PC-9 (cell line): ENCODE results near the gene C2CD2. TPM values are rescaled to one million over a fixed set of nuclear protein-coding genes. Genes with fewer than 3 reads are reported as not detected.

Experiments used
- BruUV-seq: library from RNA; stranded (reverse); fragments of 400-500 nt; replicated peaks from 2 replicates; lab custom pipeline; 2021; lab: Mats Ljungman, UMichigan
- CTCF ChIA-PET: fragments of 300-600 bp; sonication (Branson Sonifier 250); formaldehyde crosslinking; loops from one replicate; lab custom pipeline; 2022; ENCODE audit warnings: antibody characterized with exemption; lab: Charles Lee
- POLR2A ChIA-PET: fragments of 300-600 bp; sonication (Branson Sonifier 250); formaldehyde crosslinking; loops from one replicate; lab custom pipeline; 2022; ENCODE audit warnings: antibody characterized with exemption; ENCODE audit not compliant: unreplicated experiment; lab: Charles Lee
- DNase-seq, 2 experiments: peaks; one replicate each; pipeline versions ENCODE4 v3.0.0 to v3.0.0-alpha.2; 2015 to 2022; ENCODE audit warnings: mixed read lengths in 1 of 2
- H2AFZ ChIP-seq: fragments of 200-600 bp; sonication (generic); 2 replicates; pipeline ENCODE4 v1.8.1; 2017; ENCODE audit warnings: antibody characterized with exemption
- H3F3A ChIP-seq: fragments of 200-600 bp; sonication (generic); 2 replicates; pipeline ENCODE4 v1.8.1; 2017; ENCODE audit warnings: antibody characterized with exemption, mild to moderate bottlenecking, low read depth; ENCODE audit not compliant: insufficient read depth
- H3K27ac ChIP-seq: fragments of 200-600 bp; sonication (generic); 2 replicates; pipeline ENCODE4 v1.6.1; 2016; ENCODE audit warnings: mixed run types
- H3K27me3 ChIP-seq: fragments of 200-600 bp; sonication (generic); 2 replicates; pipeline ENCODE4 v1.6.1; 2016; ENCODE audit warnings: low read depth, mixed run types; ENCODE audit not compliant: insufficient read depth
- H3K36me3 ChIP-seq: fragments of 200-600 bp; sonication (generic); 2 replicates; pipeline ENCODE4 v1.6.1; 2016; ENCODE audit warnings: low read depth, mixed run types
- H3K4me1 ChIP-seq: fragments of 200-600 bp; sonication (generic); replicated peaks from 2 replicates; pipeline ENCODE4 v1.6.1; 2016; ENCODE audit warnings: mixed run types; ENCODE audit not compliant: insufficient read depth
- H3K4me2 ChIP-seq: fragments of 200-600 bp; sonication (generic); 2 replicates; pipeline ENCODE4 v1.6.1; 2017; ENCODE audit warnings: mixed run types
- H3K4me3 ChIP-seq: fragments of 200-600 bp; sonication (generic); 2 replicates; pipeline ENCODE4 v1.6.1; 2016; ENCODE audit warnings: mixed run types
- H3K79me2 ChIP-seq: fragments of 200-600 bp; sonication (generic); 2 replicates; pipeline ENCODE4 v1.6.1; 2017; ENCODE audit warnings: low read depth, mixed run types
- H3K9me2 ChIP-seq: fragments of 200-600 bp; sonication (generic); 2 replicates; pipeline ENCODE4 v1.8.1; 2017; ENCODE audit warnings: mild to moderate bottlenecking; ENCODE audit not compliant: insufficient read depth
- H3K9me3 ChIP-seq: fragments of 200-600 bp; sonication (generic); 2 replicates; pipeline ENCODE4 v1.8.1; 2016; ENCODE audit warnings: low read depth; ENCODE audit not compliant: insufficient read depth
- H4K20me1 ChIP-seq: fragments of 200-600 bp; sonication (generic); 2 replicates; pipeline ENCODE4 v1.8.1; 2017; ENCODE audit not compliant: insufficient read depth
- CTCF ChIP-seq: fragments of 200-600 bp; sonication (generic); conservative IDR thresholded peaks from 2 replicates; pipeline ENCODE4 v1.6.1; 2017; ENCODE audit warnings: mixed run types, antibody characterized with exemption, mild to moderate bottlenecking, moderate library complexity
- EZH2 ChIP-seq: fragments of 200-600 bp; sonication (generic); IDR thresholded peaks from 2 replicates; pipeline ENCODE4 v1.8.0; 2017; ENCODE audit warnings: antibody characterized with exemption, low read depth
- intact Hi-C: fragments of 100-400 bp; cut with micrococcal nuclease; formaldehyde crosslinking; loops from one replicate; pipeline ENCODE4 v1.10.0; 2022; ENCODE audit not compliant: unreplicated experiment
- total RNA-seq: library from RNA; stranded (reverse); gene quantifications from 2 replicates; pipeline ENCODE4 v1.2.3, GENCODE V29; 2021

C2CD2 gene
- total RNA-seq, 1 experiment from 2014 or later, result 26.8 TPM

GRCh38 chr21:41902946-41903345, 50.9 kb downstream of the C2CD2 start:
- Histone ChIP-seq H3K9me2 (no peaks in the 10 kb centered on the region), H3F3A (no peaks in the 10 kb centered on the region), H3K27me3 (no peaks in the 10 kb centered on the region), H2AFZ (no peak overlapping the region), H4K20me1 (no peaks in the 10 kb centered on the region), H3K4me3 (no peak overlapping the region), H3K36me3 (no peaks in the 10 kb centered on the region), H3K4me2 (no peak overlapping the region), H3K4me1 (no peaks in the 10 kb centered on the region), H3K79me2 (no peaks in the 10 kb centered on the region), H3K9me3 (no peaks in the 10 kb centered on the region), H3K27ac (no peak overlapping the region)
- no peak for DNase-seq
- intact Hi-C loops, result no loop called here
- ChIA-PET POLR2A (no interaction called here), CTCF (no interaction called here)
- no TSS peak for BruUV-seq
- TF ChIP-seq CTCF (no peak), EZH2 (no peak)

GRCh38 chr21:41901782-41902181, 52.0 kb downstream of the C2CD2 start:
- Histone ChIP-seq H3K9me2 (no peaks in the 10 kb centered on the region), H3K9me3 (no peaks in the 10 kb centered on the region), H2AFZ (no peak overlapping the region), H3K4me3 (no peak overlapping the region), H3K36me3 (no peaks in the 10 kb centered on the region), H3K27me3 (no peaks in the 10 kb centered on the region), H3K79me2 (no peaks in the 10 kb centered on the region), H3K4me2 (no peak overlapping the region), H4K20me1 (no peaks in the 10 kb centered on the region), H3F3A (no peaks in the 10 kb centered on the region), H3K27ac (no peak overlapping the region), H3K4me1 (no peaks in the 10 kb centered on the region)
- intact Hi-C loops, result no loop called here
- TF ChIP-seq EZH2 (no peak), CTCF (no peak)
- ChIA-PET POLR2A (no interaction called here), CTCF (no interaction called here)
- no peak for DNase-seq
- BruUV-seq, result no TSS peak

GRCh38 chr21:41901099-41901498, 52.7 kb downstream of the C2CD2 start:
- POLR2A ChIA-PET, result no interaction called here
- no peaks in the 10 kb centered on the region for H3K27me3 ChIP-seq
- H3K4me2 ChIP-seq, result no peak overlapping the region
- no TSS peak for BruUV-seq
- H3K4me1 ChIP-seq, result no peaks in the 10 kb centered on the region
- TF ChIP-seq EZH2 (no peak), CTCF (no peak)
- no peaks in the 10 kb centered on the region for H3K9me2 ChIP-seq
- CTCF ChIA-PET, result no interaction called here
- no peaks in the 10 kb centered on the region for H3F3A ChIP-seq
- no peak overlapping the region for H2AFZ ChIP-seq
- no peaks in the 10 kb centered on the region for H3K9me3 ChIP-seq
- no peak overlapping the region for H3K27ac ChIP-seq
- no peak overlapping the region for H3K4me3 ChIP-seq
- no peaks in the 10 kb centered on the region for H3K79me2 ChIP-seq
- no peak for DNase-seq
- H3K36me3 ChIP-seq, result no peaks in the 10 kb centered on the region
- intact Hi-C loops, result no loop called here
- no peaks in the 10 kb centered on the region for H4K20me1 ChIP-seq
